ENCODE measurements around the gene CTIF. TPM values are rescaled to one million over a fixed set of nuclear protein-coding genes. Genes with fewer than 3 reads are reported as not detected.

CTIF gene
- total and polyA plus RNA-seq, 4 donors, result 12.2 to 45.7 (median 32.6) TPM

DNA sequence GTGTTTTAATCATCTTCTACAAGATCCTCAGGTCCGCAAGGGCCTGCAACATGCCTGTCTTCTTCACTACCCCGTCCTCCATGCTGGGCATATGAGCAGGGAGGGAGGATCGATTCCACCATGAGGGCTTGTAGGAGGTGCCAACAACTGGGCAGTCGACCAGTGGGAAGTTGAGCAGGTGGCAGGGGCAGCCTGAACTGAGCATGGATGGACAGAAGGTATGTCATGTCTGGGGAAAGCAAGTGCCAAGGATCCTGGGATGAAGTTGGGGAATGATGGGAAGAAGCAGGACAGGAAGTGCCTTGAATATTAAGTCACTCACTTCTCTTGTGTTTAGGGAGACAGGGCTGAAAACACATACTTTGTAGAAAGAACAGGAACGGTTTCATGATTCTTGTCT lies 44.7 kb downstream of the CTIF start:
- Histone ChIP-seq H3K9me3 (ENCODE audit: control insufficient read depth in 4 of 4, insufficient read depth in 3 of 4, low read length in 3 of 4) (no peaks in the 10 kb centered on the region), H3K4me3 (no peak overlapping the region), H3K4me1 (ENCODE audit: control insufficient read depth in 5 of 5, insufficient read depth in 5 of 5, low read length in 5 of 5) (peaks cover 0 to 8% (median 5%) of the 10 kb centered on the region in 5 donors), H3K9ac (ENCODE audit: insufficient read depth in 1 of 2, low read length in 2 of 2) (no peak overlapping the region), H3K36me3 (ENCODE audit: control insufficient read depth in 4 of 4, insufficient read depth in 4 of 4, low read length in 4 of 4) (no peaks in the 10 kb centered on the region), H3K27me3 (ENCODE audit: control insufficient read depth in 3 of 3, insufficient read depth in 3 of 3, low read length in 2 of 3) (no peaks in the 10 kb centered on the region), H3K27ac (ENCODE audit: low read depth in 1 of 2, low read length in 1 of 2) (no peak overlapping the region)
- no peak for ATAC-seq (ENCODE audit: insufficient read depth, low FRiP score)
- 83 to 84% methylated on average over 5 of the region's 5 CpGs for WGBS, 2 donors
- DNase-seq, result no peak
- TF ChIP-seq, protein P1, sequence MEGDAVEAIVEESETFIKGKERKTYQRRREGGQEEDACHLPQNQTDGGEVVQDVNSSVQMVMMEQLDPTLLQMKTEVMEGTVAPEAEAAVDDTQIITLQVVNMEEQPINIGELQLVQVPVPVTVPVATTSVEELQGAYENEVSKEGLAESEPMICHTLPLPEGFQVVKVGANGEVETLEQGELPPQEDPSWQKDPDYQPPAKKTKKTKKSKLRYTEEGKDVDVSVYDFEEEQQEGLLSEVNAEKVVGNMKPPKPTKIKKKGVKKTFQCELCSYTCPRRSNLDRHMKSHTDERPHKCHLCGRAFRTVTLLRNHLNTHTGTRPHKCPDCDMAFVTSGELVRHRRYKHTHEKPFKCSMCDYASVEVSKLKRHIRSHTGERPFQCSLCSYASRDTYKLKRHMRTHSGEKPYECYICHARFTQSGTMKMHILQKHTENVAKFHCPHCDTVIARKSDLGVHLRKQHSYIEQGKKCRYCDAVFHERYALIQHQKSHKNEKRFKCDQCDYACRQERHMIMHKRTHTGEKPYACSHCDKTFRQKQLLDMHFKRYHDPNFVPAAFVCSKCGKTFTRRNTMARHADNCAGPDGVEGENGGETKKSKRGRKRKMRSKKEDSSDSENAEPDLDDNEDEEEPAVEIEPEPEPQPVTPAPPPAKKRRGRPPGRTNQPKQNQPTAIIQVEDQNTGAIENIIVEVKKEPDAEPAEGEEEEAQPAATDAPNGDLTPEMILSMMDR (IDR thresholded peaks at IDR 0.05; ENCODE audit: control extremely low read depth, extremely low read depth), result no peak

- H3K36me3 ChIP-seq (ENCODE audit: control insufficient read depth in 4 of 4, insufficient read depth in 4 of 4, low read length in 4 of 4), result no peaks in the 10 kb centered on the region
- H3K4me3 ChIP-seq, result no peak overlapping the region
- no peaks in the 10 kb centered on the region for H3K9me3 ChIP-seq (ENCODE audit: control insufficient read depth in 4 of 4, insufficient read depth in 3 of 4, low read length in 3 of 4)
- H3K27ac ChIP-seq (ENCODE audit: low read depth in 1 of 2, low read length in 1 of 2), result peak overlapping the region in 1 of 2 donors; percentile 80
- no peaks in the 10 kb centered on the region for H3K27me3 ChIP-seq (ENCODE audit: control insufficient read depth in 3 of 3, insufficient read depth in 3 of 3, low read length in 2 of 3)
- WGBS, 2 donors, result 86 to 88% methylated on average over 15 of the region's 15 CpGs
- TF ChIP-seq, protein P1 (IDR thresholded peaks at IDR 0.05; ENCODE audit: control extremely low read depth, extremely low read depth), result no peak
- no peak for DNase-seq
- H3K9ac ChIP-seq (ENCODE audit: insufficient read depth in 1 of 2, low read length in 2 of 2), result no peak overlapping the region
- ATAC-seq (ENCODE audit: insufficient read depth, low FRiP score), result no peak
- H3K4me1 ChIP-seq (ENCODE audit: control insufficient read depth in 5 of 5, insufficient read depth in 5 of 5, low read length in 5 of 5), result peaks cover 0 to 21% (median 0%) of the 10 kb centered on the region in 5 donors
Observed at GRCh38 chr18:48589797-48590519, 51.1 kb downstream of the CTIF start.

- WGBS, 2 donors, result 90 to 91% methylated on average over 5 of the region's 5 CpGs
- ATAC-seq (ENCODE audit: insufficient read depth, low FRiP score), result no peak
- no peak overlapping the region for H3K9ac ChIP-seq (ENCODE audit: insufficient read depth in 1 of 2, low read length in 2 of 2)
Observed at GRCh38 chr18:48590678-48591077, 51.8 kb downstream of the CTIF start.

More at GRCh38 chr18:48590678-48591077, 51.8 kb downstream of the CTIF start:
- peaks cover 0 to 23% (median 0%) of the 10 kb centered on the region in 5 donors for H3K4me1 ChIP-seq (ENCODE audit: control insufficient read depth in 5 of 5, insufficient read depth in 5 of 5, low read length in 5 of 5)
- TF ChIP-seq, protein P1 (IDR thresholded peaks at IDR 0.05; ENCODE audit: control extremely low read depth, extremely low read depth), result no peak
- H3K27ac ChIP-seq (ENCODE audit: low read depth in 1 of 2, low read length in 1 of 2), result peak overlapping the region in 1 of 2 donors; percentile 80
- H3K27me3 ChIP-seq (ENCODE audit: control insufficient read depth in 3 of 3, insufficient read depth in 3 of 3, low read length in 2 of 3), result no peaks in the 10 kb centered on the region
- H3K36me3 ChIP-seq (ENCODE audit: control insufficient read depth in 4 of 4, insufficient read depth in 4 of 4, low read length in 4 of 4), result peaks cover 0 to 1% (median 0%) of the 10 kb centered on the region in 4 donors
- H3K4me3 ChIP-seq, result no peak overlapping the region
- DNase-seq, result no peak
- no peaks in the 10 kb centered on the region for H3K9me3 ChIP-seq (ENCODE audit: control insufficient read depth in 4 of 4, insufficient read depth in 3 of 4, low read length in 3 of 4)
